ENCODE measurements around the gene HOMER3. TPM values are rescaled to one million over a fixed set of nuclear protein-coding genes. Genes with fewer than 3 reads are reported as not detected.

HOMER3 gene
- total and polyA plus RNA-seq, 9 of the 15 experiments (the other 6 are each of a cell fraction or from before 2014, with no cell fraction given): 1.3 to 5.1 (median 3.7) TPM; not detected in 2

DNA sequence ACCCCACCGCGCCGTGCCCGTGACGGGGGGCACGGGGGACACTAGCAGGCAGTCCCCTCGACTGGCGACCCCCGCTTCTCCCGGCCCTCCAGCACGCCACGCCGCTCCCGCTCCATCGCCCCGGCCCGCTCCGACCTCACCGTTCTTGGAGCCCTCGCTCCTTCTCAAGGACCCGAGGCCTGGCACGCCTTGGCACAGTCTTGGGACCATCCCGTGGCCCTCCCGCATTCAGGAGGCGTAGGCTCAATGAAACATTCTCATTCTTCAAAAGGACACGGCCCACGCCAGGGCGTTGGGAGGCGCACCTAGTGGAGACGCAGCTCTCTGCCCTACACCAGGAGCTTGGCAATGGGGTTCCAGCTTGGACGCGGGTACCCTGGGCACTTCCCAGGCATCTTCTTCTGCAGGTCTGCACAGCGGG lies 44.6 kb downstream of the HOMER3 start:
- in situ Hi-C loops (cut with MboI) (no loop called here), intact Hi-C loops (cut with micrococcal nuclease) (loop anchor here (5.0 kb wide), 1 partner anchor 241 kb away; the partner anchor contains the start of gene TMEM161A)
- H3K36me3 ChIP-seq (ENCODE audit: control insufficient read depth, insufficient read depth, low read length): peaks cover 24% of the 10 kb centered on the region; the same call in 1 of the 3 replicates
- BruUV-seq (replicated peaks): no TSS peak
- POLR2A ChIA-PET: interaction anchor here (1.0 to 1.4 kb wide), 2 partner anchors 10 to 23 kb away, joined by 3 to 4 read pairs; partner anchors contain the start of genes COPE and DDX49
- peaks cover 17% of the 10 kb centered on the region for H4K20me1 ChIP-seq (replicated peaks; ENCODE audit: control insufficient read depth, insufficient read depth, low read length)
- H2AFZ ChIP-seq (ENCODE audit: low read depth, low read length): no peak overlapping the region
- peaks cover 12 to 63% of the 10 kb centered on the region in 2 experiments for H3K4me1 ChIP-seq (replicated peaks in 1 of 2; ENCODE audit: control insufficient read depth in 2 of 2, insufficient read depth in 2 of 2, low read length in 2 of 2)
- no peak for ATAC-seq
- no peak overlapping the region for H3K27ac ChIP-seq (ENCODE audit: extremely low read depth, low read depth, low read length)
- H3K27me3 ChIP-seq (ENCODE audit: control insufficient read depth in 2 of 2, insufficient read depth in 2 of 2, low read length in 2 of 2): peaks cover 0 to 5% of the 10 kb centered on the region in 2 experiments; a peak in 1 of 5 replicates
- DNase-seq (ENCODE audit: extremely low read depth in 1 of 4, low spot score in 3 of 4): no peak
- no peak overlapping the region for H3K4me2 ChIP-seq (ENCODE audit: insufficient read depth, low read length)
- H3K9me1 ChIP-seq (ENCODE audit: control insufficient read depth, insufficient read depth, low read length): peaks cover 3% of the 10 kb centered on the region
- H3K9me3 ChIP-seq (replicated peaks; ENCODE audit: control insufficient read depth, insufficient read depth, low read depth, low read length): no peaks in the 10 kb centered on the region
- no peak overlapping the region for H3K9ac ChIP-seq (ENCODE audit: insufficient read depth in 1 of 2, low read depth in 2 of 2, low read length in 2 of 2)
- H3K4me3 ChIP-seq: no peak overlapping the region
- TF ChIP-seq ZNF165 (CRISPR knock-in tag; IDR thresholded peaks at IDR 0.05; ENCODE audit: borderline replicate concordance): no peak
- TF ChIP-seq HDAC6 (IDR thresholded peaks at IDR 0.05; ENCODE audit: low read depth, low read length): 0 out of 2 replicates have a peak, but pooled peaks have one; percentile 30
- no peak for FAIRE-seq
- WGBS (ENCODE audit: insufficient coverage, low coverage, missing lambda C conversion rate): 63% methylated on average over 11 of the region's 33 CpGs
- no peaks in the 10 kb centered on the region for H3K79me2 ChIP-seq (ENCODE audit: control insufficient read depth, insufficient read depth, low read length)
- CTCF ChIA-PET (ENCODE audit: low intra/inter-chr PET ratio): interaction anchor here (1.7 kb wide), 1 partner anchor 90 kb away, joined by 11 read pairs; no protein-coding TSS in a partner anchor

DNA sequence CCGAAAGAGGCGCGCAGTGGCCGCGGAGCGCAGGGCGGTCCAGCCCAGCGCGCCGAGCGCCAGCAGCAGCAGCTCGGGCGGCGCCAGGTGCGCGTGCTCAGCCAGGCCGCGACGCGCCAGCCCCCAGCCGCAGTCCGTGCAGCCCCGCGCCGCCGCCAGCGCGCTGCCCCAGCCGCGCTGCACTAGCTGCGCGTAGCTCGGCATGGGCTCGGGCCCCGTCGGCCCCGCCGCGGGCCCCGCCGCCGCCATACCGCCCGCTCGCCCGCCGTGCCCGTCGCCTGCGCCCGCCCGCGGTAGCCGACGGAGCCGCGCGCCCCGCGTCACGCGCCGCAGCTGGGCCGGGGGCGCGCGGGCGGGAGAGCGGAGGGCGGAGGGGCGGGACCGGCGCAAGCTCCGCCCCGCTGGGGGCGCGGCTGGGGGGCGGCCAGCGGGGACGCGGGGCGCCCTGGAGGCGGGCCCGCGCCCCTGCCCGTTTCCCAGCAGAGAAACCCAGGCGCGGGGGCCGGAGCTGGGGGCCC lies 45.1 kb downstream of the HOMER3 start, which contains the start of gene CERS1:
Gene CERS1 (minus strand): TSS at position 335 of the 518 bp plus-strand sequence. CDS start 86 bp downstream, at position 249.
- Histone ChIP-seq H3K4me3 (peak within 1 kb of the TSS; percentile 37), H3K4me2 (ENCODE audit: insufficient read depth, low read length) (peak within 1 kb of the TSS; percentile 60), H3K36me3 (ENCODE audit: control insufficient read depth, insufficient read depth, low read length) (peaks cover 19% of the 10 kb centered on the region; the same call in 1 of the 3 replicates), H3K9me3 (replicated peaks; ENCODE audit: control insufficient read depth, insufficient read depth, low read depth, low read length) (no peaks in the 10 kb centered on the region), H4K20me1 (replicated peaks; ENCODE audit: control insufficient read depth, insufficient read depth, low read length) (peaks cover 17% of the 10 kb centered on the region), H3K27me3 (ENCODE audit: control insufficient read depth in 2 of 2, insufficient read depth in 2 of 2, low read length in 2 of 2) (peaks cover 0 to 5% of the 10 kb centered on the region in 2 experiments; a peak in 1 of 5 replicates), H2AFZ (ENCODE audit: low read depth, low read length) (peak within 1 kb of the TSS; percentile 64), H3K79me2 (ENCODE audit: control insufficient read depth, insufficient read depth, low read length) (no peaks in the 10 kb centered on the region), H3K9me1 (ENCODE audit: control insufficient read depth, insufficient read depth, low read length) (peaks cover 3% of the 10 kb centered on the region), H3K4me1 (replicated peaks in 1 of 2; ENCODE audit: control insufficient read depth in 2 of 2, insufficient read depth in 2 of 2, low read length in 2 of 2) (peaks cover 12 to 67% of the 10 kb centered on the region in 2 experiments), H3K9ac (ENCODE audit: insufficient read depth in 1 of 2, low read depth in 2 of 2, low read length in 2 of 2) (peak within 1 kb of the TSS; percentile 30 to 90; a peak in 3 of 4 replicates), H3K27ac (ENCODE audit: extremely low read depth, low read depth, low read length) (no peak within 1 kb of the TSS)
- under 1% methylated on average over 31 of the region's 89 CpGs for WGBS (ENCODE audit: insufficient coverage, low coverage, missing lambda C conversion rate)
- intact Hi-C loops (cut with micrococcal nuclease) (loop anchor here (1.0 to 5.0 kb wide), 2 partner anchors 90 to 241 kb away; partner anchors contain the start of gene TMEM161A), in situ Hi-C loops (cut with MboI) (no loop called here)
- DNase-seq (ENCODE audit: extremely low read depth in 1 of 4, low spot score in 3 of 4) (peak; percentile 37 to 91 (median 80)), FAIRE-seq (no peak), ATAC-seq (peak; percentile 54)
- CTCF ChIA-PET (ENCODE audit: low intra/inter-chr PET ratio): interaction anchor here (1.0 to 1.7 kb wide), 2 partner anchors 23 to 90 kb away, joined by 4 to 11 read pairs; partner anchors contain the start of genes COPE and DDX49
- POLR2A ChIA-PET: interaction anchor here (1.0 to 1.4 kb wide), 2 partner anchors 11 to 23 kb away, joined by 3 to 4 read pairs; partner anchors contain the start of genes COPE and DDX49
- no TSS peak for BruUV-seq (replicated peaks)
- TF ChIP-seq, protein P1, sequence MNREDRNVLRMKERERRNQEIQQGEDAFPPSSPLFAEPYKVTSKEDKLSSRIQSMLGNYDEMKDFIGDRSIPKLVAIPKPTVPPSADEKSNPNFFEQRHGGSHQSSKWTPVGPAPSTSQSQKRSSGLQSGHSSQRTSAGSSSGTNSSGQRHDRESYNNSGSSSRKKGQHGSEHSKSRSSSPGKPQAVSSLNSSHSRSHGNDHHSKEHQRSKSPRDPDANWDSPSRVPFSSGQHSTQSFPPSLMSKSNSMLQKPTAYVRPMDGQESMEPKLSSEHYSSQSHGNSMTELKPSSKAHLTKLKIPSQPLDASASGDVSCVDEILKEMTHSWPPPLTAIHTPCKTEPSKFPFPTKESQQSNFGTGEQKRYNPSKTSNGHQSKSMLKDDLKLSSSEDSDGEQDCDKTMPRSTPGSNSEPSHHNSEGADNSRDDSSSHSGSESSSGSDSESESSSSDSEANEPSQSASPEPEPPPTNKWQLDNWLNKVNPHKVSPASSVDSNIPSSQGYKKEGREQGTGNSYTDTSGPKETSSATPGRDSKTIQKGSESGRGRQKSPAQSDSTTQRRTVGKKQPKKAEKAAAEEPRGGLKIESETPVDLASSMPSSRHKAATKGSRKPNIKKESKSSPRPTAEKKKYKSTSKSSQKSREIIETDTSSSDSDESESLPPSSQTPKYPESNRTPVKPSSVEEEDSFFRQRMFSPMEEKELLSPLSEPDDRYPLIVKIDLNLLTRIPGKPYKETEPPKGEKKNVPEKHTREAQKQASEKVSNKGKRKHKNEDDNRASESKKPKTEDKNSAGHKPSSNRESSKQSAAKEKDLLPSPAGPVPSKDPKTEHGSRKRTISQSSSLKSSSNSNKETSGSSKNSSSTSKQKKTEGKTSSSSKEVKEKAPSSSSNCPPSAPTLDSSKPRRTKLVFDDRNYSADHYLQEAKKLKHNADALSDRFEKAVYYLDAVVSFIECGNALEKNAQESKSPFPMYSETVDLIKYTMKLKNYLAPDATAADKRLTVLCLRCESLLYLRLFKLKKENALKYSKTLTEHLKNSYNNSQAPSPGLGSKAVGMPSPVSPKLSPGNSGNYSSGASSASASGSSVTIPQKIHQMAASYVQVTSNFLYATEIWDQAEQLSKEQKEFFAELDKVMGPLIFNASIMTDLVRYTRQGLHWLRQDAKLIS (CRISPR knock-in tag; IDR thresholded peaks at IDR 0.05): no peak
- TF ChIP-seq, protein P2, sequence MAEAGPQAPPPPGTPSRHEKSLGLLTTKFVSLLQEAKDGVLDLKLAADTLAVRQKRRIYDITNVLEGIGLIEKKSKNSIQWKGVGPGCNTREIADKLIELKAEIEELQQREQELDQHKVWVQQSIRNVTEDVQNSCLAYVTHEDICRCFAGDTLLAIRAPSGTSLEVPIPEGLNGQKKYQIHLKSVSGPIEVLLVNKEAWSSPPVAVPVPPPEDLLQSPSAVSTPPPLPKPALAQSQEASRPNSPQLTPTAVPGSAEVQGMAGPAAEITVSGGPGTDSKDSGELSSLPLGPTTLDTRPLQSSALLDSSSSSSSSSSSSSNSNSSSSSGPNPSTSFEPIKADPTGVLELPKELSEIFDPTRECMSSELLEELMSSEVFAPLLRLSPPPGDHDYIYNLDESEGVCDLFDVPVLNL (CRISPR knock-in tag; IDR thresholded peaks at IDR 0.05; ENCODE audit: low read depth): no peak
- TF ChIP-seq, protein P3, sequence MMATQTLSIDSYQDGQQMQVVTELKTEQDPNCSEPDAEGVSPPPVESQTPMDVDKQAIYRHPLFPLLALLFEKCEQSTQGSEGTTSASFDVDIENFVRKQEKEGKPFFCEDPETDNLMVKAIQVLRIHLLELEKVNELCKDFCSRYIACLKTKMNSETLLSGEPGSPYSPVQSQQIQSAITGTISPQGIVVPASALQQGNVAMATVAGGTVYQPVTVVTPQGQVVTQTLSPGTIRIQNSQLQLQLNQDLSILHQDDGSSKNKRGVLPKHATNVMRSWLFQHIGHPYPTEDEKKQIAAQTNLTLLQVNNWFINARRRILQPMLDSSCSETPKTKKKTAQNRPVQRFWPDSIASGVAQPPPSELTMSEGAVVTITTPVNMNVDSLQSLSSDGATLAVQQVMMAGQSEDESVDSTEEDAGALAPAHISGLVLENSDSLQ (IDR thresholded peaks at IDR 0.05): no peak
- TF ChIP-seq HCFC1 (IDR thresholded peaks at IDR 0.05; ENCODE audit: low read depth, low read length) (no peak), ZNF766 (CRISPR knock-in tag; conservative IDR thresholded peaks at IDR 0.05) (no peak)
